ENCODE results near the gene HAUS1. TPM values are rescaled to one million over a fixed set of nuclear protein-coding genes. Genes with fewer than 3 reads are reported as not detected.

Gene HAUS1, protein sequence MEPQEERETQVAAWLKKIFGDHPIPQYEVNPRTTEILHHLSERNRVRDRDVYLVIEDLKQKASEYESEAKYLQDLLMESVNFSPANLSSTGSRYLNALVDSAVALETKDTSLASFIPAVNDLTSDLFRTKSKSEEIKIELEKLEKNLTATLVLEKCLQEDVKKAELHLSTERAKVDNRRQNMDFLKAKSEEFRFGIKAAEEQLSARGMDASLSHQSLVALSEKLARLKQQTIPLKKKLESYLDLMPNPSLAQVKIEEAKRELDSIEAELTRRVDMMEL
- polyA plus RNA-seq (2012; ENCODE audit: insufficient read depth, insufficient read length, low read depth): 12.7 TPM

DNA sequence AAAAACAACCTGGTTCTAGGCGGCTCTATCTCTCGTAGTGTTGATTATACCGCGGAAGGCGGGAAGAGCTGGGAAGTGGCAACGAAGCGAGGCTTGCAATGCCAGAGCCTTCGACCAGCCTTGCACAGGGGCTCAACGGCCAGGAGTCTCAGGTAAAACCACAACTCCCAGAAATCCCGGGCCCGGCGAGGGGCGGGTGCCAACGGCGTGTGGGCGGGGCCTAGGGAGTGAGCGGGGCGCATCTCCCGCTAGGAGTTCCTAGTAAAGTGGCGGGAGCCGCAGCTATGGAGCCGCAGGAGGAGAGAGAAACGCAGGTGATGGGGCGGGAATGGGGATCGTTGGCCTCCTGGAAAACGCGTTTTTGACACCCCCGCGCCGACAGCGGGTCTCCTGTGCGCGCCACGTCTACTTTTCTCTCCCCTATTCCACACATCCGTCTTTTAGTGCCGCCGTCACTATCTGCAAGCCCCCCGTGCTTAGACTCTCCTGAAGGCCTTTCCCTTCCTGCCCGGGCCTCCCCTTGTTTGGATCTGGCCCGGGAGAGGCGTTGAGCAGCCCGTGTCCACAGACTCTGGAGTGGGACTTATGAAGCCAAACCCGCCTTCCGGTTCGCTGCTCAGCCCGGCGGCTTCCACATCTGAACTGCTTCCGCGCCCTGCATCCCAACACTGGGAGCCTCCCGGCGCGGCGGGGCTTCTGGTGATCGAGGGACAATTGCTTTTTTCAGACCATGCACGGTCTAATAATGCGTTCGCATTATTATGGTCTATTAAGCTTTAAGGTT lies at the start of gene HAUS1:
Gene HAUS1, plus strand, starts transcription at position 258 of the 784 bp plus-strand sequence. Its CDS starts 27 bp downstream, at position 285.
- Histone ChIP-seq H3K27me3 (no peaks in the 10 kb centered on the region), H3K9me3 (no peaks in the 10 kb centered on the region), H3K4me1 (no peaks in the 10 kb centered on the region), H3K36me3 (no peaks in the 10 kb centered on the region), H3K4me3 (ENCODE audit: low read depth, low read length) (peak within 1 kb of the TSS; percentile 83)
- DNase-seq: peak; percentile 89
- TF ChIP-seq CTCF (IDR thresholded peaks at IDR 0.05; ENCODE audit: low read depth, low read length): no peak

- Histone ChIP-seq H3K27me3 (0 out of 2 replicates have a peak, but pooled peaks cover 5% of the 10 kb centered on the region), H3K9me3 (no peaks in the 10 kb centered on the region), H3K4me1 (no peaks in the 10 kb centered on the region), H3K4me3 (ENCODE audit: low read depth, low read length) (no peak overlapping the region), H3K36me3 (no peaks in the 10 kb centered on the region)
- no peak for TF ChIP-seq CTCF (IDR thresholded peaks at IDR 0.05; ENCODE audit: low read depth, low read length)
- no peak for DNase-seq
These were observed 49.0 kb upstream of the HAUS1 start for GRCh38 chr18:46054956-46055837.

DNA sequence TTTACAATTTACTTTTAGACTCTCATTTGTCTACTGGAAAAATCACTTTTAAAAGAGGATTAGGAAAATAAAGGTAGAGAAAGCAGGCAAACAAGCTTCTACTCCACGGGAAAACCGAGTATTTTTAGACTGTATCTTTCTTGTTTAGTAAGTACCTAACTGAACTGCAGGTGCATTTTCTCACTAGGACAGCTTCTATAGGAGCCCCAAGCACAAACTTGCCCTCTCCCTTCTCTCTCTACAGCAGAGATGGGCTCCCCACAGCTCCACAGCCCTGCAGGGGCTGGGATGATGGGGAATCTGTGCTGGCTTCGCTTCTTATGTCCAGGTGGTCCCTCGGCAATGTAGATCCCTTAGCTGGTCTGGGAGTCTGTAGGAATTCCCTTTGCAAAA lies 48.4 kb upstream of the HAUS1 start:
- no peaks in the 10 kb centered on the region for H3K36me3 ChIP-seq
- H3K4me3 ChIP-seq (ENCODE audit: low read depth, low read length): no peak overlapping the region
- no peak for DNase-seq
- no peaks in the 10 kb centered on the region for H3K4me1 ChIP-seq
- TF ChIP-seq CTCF (IDR thresholded peaks at IDR 0.05; ENCODE audit: low read depth, low read length): no peak
- H3K9me3 ChIP-seq: no peaks in the 10 kb centered on the region
- 0 out of 2 replicates have a peak, but pooled peaks cover 5% of the 10 kb centered on the region for H3K27me3 ChIP-seq

GRCh38 chr18:46060359-46060841 lies 43.8 kb upstream of the HAUS1 start:
- no peak for TF ChIP-seq CTCF (IDR thresholded peaks at IDR 0.05; ENCODE audit: low read depth, low read length)
- Histone ChIP-seq H3K4me1 (no peaks in the 10 kb centered on the region), H3K27me3 (no peaks in the 10 kb centered on the region), H3K4me3 (ENCODE audit: low read depth, low read length) (no peak overlapping the region), H3K9me3 (no peaks in the 10 kb centered on the region), H3K36me3 (no peaks in the 10 kb centered on the region)
- peak; percentile 22 for DNase-seq

DNA sequence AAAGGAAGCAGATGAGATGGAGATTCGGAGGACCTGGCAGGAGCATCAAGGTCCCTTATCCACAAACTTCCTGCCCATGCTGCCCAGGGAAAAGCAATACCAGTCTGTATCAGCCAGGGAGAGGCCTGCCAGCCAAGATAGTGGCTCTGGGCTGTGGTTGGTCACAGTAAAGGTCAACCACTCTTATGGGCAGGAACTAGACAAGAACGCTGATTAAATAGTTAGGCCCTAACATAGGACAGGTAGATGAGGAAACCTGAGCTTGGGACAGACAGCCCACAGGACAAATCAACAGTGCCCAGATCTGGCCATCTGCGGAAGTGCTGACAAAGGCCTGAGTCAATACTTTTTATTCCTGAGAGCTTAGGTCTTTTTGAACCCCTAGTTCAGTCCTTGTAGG lies 42.8 kb upstream of the HAUS1 start:
- no peak for DNase-seq
- H3K27me3 ChIP-seq: no peaks in the 10 kb centered on the region
- no peaks in the 10 kb centered on the region for H3K36me3 ChIP-seq
- H3K4me1 ChIP-seq: no peaks in the 10 kb centered on the region
- H3K9me3 ChIP-seq: no peaks in the 10 kb centered on the region
- TF ChIP-seq CTCF (IDR thresholded peaks at IDR 0.05; ENCODE audit: low read depth, low read length): no peak
- no peak overlapping the region for H3K4me3 ChIP-seq (ENCODE audit: low read depth, low read length)

Measured in BE2C (cell line).